Cardiac muscle cell (in vitro differentiated cells and primary cell): ENCODE measurements around the gene CYGB. TPM values are rescaled to one million over a fixed set of nuclear protein-coding genes. Genes with fewer than 3 reads are reported as not detected.

Experiments used
- DNase-seq, 2 donors: peaks; one replicate each; pipeline versions ENCODE4 v3.0.0 to v3.0.0-alpha.2; 2010 to 2017; ENCODE audit warnings: low read depth in 1 of 2, low spot score in 1 of 2
- H3K27ac ChIP-seq: fragments of 200-600 bp; sonication (generic); 2 replicates; pipeline ENCODE4 v1.5.1; 2016
- H3K27me3 ChIP-seq: fragments of 200-600 bp; sonication (generic); 2 replicates; pipeline ENCODE4 v1.6.0; 2016; ENCODE audit warnings: control low read depth
- H3K36me3 ChIP-seq: fragments of 200-600 bp; sonication (generic); 2 replicates; pipeline ENCODE4 v1.5.1; 2016; ENCODE audit warnings: control low read depth
- H3K4me1 ChIP-seq: fragments of 200-600 bp; sonication (generic); 2 replicates; pipeline ENCODE4 v1.8.1; 2017; ENCODE audit warnings: low read depth, mild to moderate bottlenecking, mixed run types
- H3K4me3 ChIP-seq: fragments of 200-600 bp; sonication (generic); 2 replicates; pipeline ENCODE4 v1.5.1; 2016; ENCODE audit warnings: mild to moderate bottlenecking
- H3K9me3 ChIP-seq: fragments of 200-600 bp; sonication (generic); 2 replicates; pipeline ENCODE4 v1.5.1; 2017; ENCODE audit warnings: low read depth, mild to moderate bottlenecking, control low read depth
- polyA plus RNA-seq: library from polyadenylated mRNA; unstranded; fragments of >200 nt; fragmentation: Nextera tagmentation; extraction: Ambion mirVana; gene quantifications from 2 replicates; pipeline ENCODE4 v1.2.1, GENCODE V29; 2016
- total RNA-seq: library from RNA; depleted of rRNA; stranded (reverse); fragments of >200 nt; gene quantifications from 2 replicates; pipeline ENCODE4 v1.2.3, GENCODE V29; 2016
- TF ChIP-seq, protein P1 (sequence below): IDR thresholded peaks from 2 replicates; pipeline ENCODE4 v1.5.1; 2012; ENCODE audit warnings: low read depth, mild to moderate bottlenecking, low read length

Gene CYGB
- total and polyA plus RNA-seq, 2 experiments from 2014 or later, result 7.4 to 11.9 TPM

GRCh38 chr17:76547642-76548202, 10.2 kb upstream of the CYGB start:
- no peak overlapping the region for H3K27ac ChIP-seq
- DNase-seq, result no peak
- H3K27me3 ChIP-seq, result no peaks in the 10 kb centered on the region
- H3K36me3 ChIP-seq, result no peaks in the 10 kb centered on the region
- no peak overlapping the region for H3K4me3 ChIP-seq
- H3K4me1 ChIP-seq, result peaks cover 40% of the 10 kb centered on the region
- TF ChIP-seq, protein P1, sequence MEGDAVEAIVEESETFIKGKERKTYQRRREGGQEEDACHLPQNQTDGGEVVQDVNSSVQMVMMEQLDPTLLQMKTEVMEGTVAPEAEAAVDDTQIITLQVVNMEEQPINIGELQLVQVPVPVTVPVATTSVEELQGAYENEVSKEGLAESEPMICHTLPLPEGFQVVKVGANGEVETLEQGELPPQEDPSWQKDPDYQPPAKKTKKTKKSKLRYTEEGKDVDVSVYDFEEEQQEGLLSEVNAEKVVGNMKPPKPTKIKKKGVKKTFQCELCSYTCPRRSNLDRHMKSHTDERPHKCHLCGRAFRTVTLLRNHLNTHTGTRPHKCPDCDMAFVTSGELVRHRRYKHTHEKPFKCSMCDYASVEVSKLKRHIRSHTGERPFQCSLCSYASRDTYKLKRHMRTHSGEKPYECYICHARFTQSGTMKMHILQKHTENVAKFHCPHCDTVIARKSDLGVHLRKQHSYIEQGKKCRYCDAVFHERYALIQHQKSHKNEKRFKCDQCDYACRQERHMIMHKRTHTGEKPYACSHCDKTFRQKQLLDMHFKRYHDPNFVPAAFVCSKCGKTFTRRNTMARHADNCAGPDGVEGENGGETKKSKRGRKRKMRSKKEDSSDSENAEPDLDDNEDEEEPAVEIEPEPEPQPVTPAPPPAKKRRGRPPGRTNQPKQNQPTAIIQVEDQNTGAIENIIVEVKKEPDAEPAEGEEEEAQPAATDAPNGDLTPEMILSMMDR, result no peak
- H3K9me3 ChIP-seq, result no peaks in the 10 kb centered on the region

DNA sequence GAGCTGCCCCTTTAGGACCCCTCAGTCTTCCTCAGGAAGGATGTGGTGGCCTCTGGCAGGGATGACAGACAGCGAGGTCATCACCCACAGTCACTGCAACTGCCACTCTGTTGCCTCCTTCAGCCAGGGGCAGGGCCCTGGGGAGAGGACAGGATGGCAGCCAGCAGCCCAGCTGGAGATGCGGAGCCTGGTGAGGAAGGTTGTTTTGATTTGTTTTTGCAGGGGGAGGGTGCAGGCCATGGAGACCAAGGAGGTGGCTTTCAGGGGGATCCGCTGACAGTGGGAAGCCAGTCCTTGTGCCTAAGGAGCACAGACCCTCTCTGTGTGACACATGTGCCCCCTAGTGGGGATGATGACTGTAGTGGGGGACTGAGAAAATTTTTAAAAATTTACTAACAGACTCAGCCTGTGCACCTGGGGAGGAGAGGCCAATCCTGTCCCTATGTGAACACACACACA, 9.7 kb upstream of the CYGB start:
- no peaks in the 10 kb centered on the region for H3K27me3 ChIP-seq
- no peak overlapping the region for H3K4me3 ChIP-seq
- TF ChIP-seq, protein P1, result peak; percentile 73
- H3K4me1 ChIP-seq, result peaks cover 40% of the 10 kb centered on the region
- H3K27ac ChIP-seq, result no peak overlapping the region
- no peaks in the 10 kb centered on the region for H3K9me3 ChIP-seq
- DNase-seq, result peak; percentile 80 to 81
- no peaks in the 10 kb centered on the region for H3K36me3 ChIP-seq

GRCh38 chr17:76546556-76547182, 9.2 kb upstream of the CYGB start:
- Histone ChIP-seq H3K4me3 (no peak overlapping the region), H3K27ac (no peak overlapping the region), H3K9me3 (no peaks in the 10 kb centered on the region), H3K4me1 (peaks cover 40% of the 10 kb centered on the region), H3K27me3 (no peaks in the 10 kb centered on the region), H3K36me3 (no peaks in the 10 kb centered on the region)
- DNase-seq, result peak in 1 of 2 donors; percentile 90
- TF ChIP-seq, protein P1, result no peak

GRCh38 chr17:76545918-76546555, 8.5 kb upstream of the CYGB start:
- TF ChIP-seq, protein P1, result no peak
- Histone ChIP-seq H3K4me1 (peaks cover 38% of the 10 kb centered on the region), H3K9me3 (no peaks in the 10 kb centered on the region), H3K36me3 (no peaks in the 10 kb centered on the region), H3K4me3 (no peak overlapping the region), H3K27me3 (no peaks in the 10 kb centered on the region), H3K27ac (no peak overlapping the region)
- DNase-seq, result no peak

- Histone ChIP-seq H3K27me3 (no peaks in the 10 kb centered on the region), H3K4me1 (peaks cover 38% of the 10 kb centered on the region), H3K9me3 (no peaks in the 10 kb centered on the region), H3K27ac (peak overlapping the region; percentile 49), H3K4me3 (no peak overlapping the region), H3K36me3 (no peaks in the 10 kb centered on the region)
- TF ChIP-seq, protein P1, result no peak
- DNase-seq, result no peak
Observed at GRCh38 chr17:76544546-76545365, 7.2 kb upstream of the CYGB start.
